Stimulated activated CD8-positive, alpha-beta memory T cell treated with anti-CD3 and anti-CD28 coated beads, Interleukin-15, amount 100 ng/mL, for 24 hours (primary cell): ENCODE measurements around the gene NUDT3.

Source experiments
- DNase-seq: peaks from one replicate; pipeline ENCODE4 v3.0.0-alpha.2; 2020; ENCODE audit warnings: low read depth

Gene NUDT3

DNA sequence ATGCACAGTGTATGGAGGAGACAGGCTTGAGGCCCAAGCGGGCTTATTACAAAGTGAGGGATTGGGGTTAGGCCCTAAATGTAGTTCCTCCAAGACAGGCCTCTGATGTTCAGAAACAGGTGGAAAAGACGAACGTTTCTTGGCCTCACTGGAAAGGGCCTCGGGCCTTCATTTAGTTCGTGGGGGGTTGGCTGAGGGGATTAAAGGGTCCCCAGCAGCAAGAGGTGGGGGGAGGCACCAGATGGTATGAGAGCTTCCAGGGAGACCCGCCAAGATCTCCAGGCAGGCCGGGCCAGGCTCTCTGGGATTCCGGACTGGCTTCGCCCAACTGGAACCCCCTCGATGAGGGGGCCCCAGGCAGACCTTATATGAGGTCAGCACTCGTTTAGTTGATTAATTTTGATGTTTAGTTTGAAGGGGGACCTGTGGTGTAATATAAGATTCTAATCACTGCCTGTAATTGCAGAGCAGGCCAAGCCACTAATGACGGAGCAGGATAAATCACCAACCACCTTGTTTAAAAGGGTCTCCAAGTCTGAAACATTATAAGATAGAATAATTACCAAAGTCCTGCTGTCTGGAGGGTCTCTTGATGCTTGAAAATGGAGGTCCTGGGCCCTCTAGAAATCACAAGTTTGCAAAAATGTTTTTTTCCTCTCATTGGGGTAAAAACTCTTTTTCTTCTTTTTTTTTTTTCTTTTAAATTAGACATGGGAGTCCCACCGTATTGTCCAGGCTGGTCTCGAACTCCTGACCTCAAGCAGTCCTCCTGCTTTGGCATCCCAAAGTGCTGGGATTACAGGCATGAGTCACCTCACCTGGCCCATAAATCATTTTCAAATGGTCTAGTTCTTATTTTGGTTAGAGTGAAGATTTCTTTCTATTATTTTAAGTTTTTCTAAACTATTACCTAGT, 153.6 kb downstream of the NUDT3 start:
- DNase-seq = no peak

DNA sequence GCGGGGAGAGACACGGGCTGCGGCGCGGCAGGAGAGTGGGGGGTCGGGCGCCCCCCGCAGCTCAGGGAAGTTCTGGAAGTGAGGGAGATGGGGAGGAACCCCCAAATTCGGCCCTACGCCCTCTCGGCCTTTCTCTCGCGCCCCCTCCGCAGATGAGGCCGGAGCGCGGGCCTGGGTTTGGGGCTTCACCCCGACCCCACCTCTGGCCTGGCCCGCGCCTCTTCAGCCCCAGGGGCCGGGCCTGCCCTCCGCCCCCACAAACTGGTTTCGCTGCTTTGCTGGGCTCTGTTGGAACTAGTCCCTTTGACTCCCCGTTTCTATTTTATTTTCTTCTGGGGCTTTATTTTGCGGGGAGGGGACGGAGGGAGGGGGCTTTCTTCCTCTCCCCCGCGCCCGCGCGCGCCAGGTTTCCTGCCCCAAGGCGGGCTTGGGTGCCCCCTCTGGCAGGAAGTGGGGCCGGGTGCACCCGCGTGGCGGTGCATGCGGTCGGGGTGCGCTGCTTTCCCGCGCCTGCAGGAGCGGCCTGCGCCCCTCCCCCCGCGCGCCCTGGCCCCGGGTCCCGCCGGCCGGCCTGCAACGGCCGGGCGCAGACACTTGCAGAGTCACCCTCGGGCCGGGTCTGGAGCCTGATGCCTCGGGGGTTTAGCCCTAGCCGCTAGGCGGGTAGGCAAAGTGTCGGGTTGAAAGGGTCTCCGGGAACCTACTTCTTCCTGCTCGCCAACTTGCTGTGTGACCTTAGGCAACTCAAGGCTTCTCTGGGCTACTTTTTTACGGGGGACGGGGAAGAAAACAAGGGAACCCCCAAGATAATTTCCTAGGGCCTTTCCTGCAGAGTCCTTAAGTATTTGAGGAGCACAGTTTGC, 154.5 kb downstream of the NUDT3 start:
- DNase-seq = no peak

DNA sequence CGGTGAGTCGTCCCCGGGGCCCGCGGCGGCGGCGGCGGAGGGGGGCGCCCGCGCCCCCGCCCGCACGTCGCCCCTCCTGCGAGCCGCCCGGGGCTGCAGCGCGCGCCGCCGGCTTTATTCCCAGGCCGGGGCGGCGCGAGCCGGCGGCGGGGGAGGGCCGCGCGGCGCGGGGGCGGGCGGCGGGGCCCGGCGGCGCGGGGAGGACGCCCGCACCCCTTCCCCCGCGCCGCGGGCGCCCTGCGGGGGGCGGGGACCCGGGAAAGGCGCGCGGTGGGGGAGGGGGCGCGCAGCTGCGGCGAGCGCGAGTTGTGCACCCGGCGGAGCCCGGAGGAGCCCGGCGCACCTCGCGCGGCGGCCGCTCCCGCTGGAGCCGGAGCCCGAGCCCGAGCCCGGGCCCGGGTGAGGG, 155.2 kb downstream of the NUDT3 start:
- no peak for DNase-seq

DNA sequence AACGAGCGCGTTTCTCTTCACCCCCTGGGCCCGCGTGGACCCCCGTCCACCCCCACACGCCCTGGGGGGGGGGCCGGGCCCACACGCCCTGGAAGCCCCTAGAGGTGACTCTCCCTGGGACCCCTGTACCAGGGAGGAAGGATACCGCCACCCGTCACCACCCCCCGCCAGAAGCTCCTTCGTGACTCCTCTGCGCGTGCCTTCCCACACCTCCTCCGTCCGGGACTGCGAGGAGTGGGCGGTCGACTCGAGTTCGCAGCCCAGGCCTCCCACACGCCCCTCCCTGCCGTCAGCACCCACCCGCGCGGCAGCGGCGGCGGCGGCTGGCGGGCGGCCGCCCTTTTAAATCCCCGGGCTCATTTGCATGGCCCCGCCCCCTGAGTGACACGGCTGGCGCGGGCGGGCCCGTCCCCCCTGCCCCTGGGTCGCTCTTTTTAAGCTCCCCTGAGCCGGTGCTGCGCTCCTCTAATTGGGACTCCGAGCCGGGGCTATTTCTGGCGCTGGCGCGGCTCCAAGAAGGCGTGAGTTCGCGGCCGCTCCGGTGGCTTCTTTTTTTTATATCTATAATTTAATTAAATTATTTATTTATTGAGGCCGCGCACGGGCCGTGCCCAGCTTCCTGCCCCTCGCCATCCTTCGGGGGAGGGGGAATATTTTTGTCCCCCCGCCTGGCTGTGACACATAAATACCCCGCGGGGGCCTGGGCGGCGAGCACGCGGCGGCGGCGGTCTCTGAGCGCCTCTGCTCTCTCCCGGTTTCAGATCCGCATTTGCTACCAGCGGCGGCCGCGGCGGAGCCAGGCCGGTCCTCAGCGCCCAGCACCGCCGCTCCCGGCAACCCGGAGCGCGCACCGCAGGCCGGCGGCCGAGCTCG, 155.8 kb downstream of the NUDT3 start, which contains the start of gene HMGA1:
TSS of gene HMGA1 (plus strand) at position 431 of the 873 bp plus-strand sequence. CDS start 3,908 bp downstream, outside the sequence.
- peak; percentile 81 for DNase-seq

DNA sequence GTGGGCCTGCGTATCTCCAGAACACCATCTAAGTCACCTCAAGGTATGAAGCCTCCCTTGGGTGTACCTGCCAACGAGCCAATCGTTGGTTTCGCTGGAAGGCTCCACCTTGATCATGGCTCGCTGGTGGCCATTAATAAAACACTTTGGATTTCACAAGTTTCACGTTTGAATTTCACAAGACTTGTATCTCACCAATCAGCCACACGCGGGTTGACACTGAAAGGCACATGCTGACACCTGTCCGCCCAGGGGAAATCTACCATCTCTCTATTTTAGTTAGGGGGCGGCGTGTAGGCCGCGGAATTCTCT, 156.4 kb downstream of the NUDT3 start:
- DNase-seq = no peak

DNA sequence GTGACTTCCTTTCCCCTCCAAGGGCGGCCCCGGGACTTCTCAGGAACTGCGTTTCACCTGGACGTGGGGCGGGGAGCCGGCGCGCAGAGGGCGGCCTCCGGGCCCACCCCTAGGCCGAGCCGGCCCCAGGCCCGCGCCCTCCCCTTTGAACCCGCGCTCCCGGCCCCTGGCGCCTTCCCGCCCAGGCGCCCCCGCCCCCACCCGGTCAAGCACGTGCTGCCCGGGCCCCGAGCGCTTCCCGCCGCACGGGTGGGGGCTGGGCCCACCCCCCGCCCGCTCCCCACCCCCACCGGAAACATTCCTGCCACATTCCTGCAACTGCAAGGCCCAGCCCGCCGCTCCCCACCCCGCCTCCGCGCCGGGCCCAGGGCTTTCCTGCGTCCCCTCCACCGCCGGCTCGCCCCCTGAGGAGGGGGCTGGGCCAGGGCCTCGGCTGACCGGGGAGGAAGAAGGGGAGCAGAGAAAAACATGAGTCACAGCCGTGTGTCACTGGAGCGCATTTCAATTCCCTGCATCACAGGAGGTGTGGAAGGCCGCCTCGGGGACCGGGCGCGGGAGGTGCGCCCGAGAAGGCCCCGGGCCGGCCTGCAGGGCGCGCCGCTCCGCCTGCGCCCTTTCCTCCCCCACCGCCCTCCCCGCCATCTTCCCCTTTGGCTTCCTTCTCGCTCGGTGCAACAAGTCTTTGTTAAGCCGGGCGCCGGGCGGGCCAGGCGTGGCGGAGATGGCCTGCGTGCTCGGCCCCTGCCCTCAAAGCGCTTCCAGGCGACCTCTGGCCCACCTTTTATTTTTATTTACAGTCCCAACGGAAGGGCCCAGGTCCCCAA, 156.9 kb downstream of the NUDT3 start:
- DNase-seq = no peak

DNA sequence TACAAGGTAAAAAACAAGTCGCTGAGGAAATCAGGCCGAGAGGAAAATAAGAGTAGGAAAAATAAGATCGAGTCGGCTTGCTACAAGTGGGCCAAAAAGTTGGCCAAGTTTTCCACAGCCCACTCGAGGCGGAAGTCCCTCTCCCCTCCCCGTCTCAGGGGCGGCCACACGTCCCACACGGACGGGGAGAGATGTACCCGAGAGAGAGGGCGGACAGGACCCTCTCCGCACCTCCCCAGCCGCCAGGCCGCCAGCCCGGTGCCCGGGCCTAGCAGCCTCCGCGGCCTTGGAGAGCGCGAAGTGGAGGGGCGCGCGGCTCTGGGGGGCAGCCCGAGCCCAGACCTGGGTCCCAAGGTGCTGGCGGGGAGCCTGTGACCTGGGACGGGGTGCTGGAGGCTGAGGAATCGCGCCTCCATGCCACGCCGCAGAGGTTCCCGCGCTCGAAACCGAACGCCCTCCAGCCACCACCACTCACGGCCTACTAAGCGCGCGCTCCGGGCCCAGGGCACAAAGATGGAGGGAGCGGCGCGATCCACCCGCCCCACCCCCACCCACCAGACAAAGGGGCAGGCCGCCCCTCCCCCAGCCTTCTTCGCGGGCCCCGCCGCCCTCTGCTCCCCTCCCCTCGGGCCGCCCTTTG, 157.7 kb downstream of the NUDT3 start:
- no peak for DNase-seq

DNA sequence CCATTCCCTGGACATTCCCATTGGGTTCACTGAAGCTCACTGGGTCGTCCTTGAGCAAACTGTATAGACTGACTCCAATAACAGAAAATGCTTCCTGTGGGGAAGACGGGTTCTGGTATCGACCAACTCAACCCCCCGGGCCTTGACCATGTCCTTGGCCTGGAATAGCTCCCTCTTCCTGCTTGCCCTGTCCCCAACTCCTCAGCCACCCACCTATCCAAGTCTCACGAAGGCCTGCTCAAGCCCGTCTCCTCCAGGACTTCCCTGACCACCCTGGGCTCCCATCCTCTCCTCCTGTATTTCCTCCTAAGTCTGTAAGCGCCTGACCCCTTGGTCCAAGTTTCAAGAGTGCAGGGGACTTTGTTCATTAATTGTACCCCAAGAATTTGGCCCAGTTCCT, 158.6 kb downstream of the NUDT3 start:
- DNase-seq = no peak

DNA sequence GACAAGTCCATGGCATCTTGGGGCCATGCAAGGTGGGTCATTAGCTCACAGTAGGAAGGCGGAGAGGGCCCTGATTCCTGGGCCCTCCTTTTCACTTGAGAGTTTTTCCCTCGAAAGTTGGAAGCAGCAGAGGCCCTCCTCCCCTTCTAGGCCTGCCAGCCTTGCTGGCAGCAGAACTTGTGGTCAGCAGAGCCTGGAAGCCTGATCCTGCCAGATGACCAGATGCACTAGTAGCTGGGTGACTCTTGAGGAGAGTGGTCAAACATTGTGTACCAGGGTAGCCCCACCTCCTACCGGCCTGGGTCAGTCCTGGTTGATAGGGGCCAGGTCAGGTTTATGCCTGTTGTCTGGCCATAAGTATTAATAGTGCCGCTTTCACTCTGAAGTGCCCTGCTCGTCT, 159.6 kb downstream of the NUDT3 start:
- no peak for DNase-seq

DNA sequence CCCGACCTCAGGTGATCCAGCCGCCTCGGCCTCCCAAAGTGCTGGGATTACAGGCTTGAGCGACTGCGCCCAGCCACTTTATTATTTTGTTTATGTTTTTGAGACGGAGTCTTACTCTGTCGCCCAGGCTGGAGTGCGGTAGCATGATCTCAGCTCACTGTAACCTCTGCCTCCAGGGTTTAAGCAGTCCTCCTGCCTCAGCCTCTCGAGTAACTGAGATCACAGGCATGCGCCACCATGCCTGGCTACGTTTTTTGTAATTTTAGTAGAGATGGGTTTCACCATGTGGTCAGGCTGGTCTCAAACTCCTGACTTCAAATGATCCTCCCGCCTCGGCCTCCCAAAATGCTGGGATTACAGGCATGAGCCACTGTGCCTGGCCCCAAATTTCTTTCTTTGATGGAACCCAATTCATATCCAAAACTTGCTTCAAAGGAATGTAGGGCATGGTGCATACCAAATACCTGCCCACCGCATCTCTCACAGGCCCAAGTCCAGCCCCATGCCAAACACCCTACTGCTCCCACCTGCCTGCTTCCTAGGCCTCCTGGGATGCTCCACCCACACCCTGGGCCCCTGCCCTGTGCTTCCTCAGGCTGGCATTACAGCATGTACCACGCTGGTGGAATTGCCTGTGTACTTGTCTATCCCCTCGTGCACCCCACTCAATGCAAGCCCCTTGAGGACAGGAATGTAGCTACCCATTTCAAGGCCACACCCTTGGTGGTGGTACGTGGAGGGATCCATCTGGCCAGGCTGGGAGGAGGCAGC, 160.7 kb downstream of the NUDT3 start:
- DNase-seq = no peak

DNA sequence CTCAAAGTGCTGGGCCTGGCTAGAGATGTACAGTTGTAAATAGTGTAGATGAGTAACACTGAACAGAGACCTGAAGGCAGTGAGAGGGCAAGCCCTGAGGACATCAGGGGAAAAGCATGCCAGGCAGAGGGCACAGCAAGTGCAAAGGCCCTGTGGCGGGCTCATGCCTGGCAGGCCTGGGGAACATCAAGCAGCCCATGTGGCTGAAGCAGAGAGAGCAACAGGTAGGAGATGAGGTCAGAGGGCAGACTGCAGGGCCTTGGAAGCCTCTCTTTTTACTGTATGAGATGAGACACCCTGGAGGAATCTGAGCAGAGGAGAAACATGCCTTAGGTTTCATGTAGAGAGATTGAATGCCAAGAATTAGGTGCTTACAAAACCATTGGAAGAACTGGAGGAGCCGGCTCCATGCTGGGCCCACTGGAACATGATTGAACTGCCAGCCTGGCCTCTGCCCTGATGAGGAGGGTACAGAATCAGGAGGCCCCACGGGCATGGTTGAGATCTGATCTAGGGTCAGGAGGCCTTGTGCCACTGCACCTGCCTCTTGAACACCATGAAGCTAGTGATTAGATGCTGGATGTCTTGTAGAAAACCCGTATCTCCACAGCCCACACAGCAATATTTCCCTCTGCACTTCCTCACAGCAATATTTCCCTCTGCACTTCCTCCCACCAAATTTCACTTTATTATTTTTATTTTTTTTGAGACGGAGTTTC, 161.7 kb downstream of the NUDT3 start:
- no peak for DNase-seq

DNA sequence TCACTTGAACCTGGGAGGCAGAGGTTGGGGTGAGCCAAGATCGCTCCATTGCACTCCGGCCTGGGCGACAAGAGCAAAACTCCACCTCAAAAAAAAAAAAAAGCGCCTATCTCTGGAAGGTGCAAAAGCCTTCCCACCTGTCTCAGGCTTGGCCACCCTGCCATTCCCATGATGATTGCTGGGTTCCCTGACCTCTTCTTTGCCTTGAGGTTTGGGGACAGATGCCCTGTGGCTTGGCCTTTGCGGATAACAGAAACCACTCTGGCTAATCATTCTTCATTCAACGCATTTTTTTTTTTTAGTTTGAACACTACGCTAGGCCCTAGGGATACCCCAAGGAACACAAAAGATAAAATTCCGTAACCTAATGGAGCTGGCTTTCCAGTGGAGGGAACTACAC, 162.6 kb downstream of the NUDT3 start:
- no peak for DNase-seq
